GM21528 (cell line): ENCODE measurements around the gene MIPOL1.
"Not testable (repeated sequence)": the region's sequence is repeated elsewhere in the genome, so short reads cannot be mapped to it uniquely, and the experiment has no call there.

Source experiments
- ATAC-seq: cut with Tn5 transposase; IDR thresholded peaks from one replicate; pipeline ENCODE4 v1.9.1; 2021; ENCODE audit warnings: mild to moderate bottlenecking, moderate library complexity; ENCODE audit not compliant: unreplicated experiment, low FRiP score

Gene MIPOL1

DNA sequence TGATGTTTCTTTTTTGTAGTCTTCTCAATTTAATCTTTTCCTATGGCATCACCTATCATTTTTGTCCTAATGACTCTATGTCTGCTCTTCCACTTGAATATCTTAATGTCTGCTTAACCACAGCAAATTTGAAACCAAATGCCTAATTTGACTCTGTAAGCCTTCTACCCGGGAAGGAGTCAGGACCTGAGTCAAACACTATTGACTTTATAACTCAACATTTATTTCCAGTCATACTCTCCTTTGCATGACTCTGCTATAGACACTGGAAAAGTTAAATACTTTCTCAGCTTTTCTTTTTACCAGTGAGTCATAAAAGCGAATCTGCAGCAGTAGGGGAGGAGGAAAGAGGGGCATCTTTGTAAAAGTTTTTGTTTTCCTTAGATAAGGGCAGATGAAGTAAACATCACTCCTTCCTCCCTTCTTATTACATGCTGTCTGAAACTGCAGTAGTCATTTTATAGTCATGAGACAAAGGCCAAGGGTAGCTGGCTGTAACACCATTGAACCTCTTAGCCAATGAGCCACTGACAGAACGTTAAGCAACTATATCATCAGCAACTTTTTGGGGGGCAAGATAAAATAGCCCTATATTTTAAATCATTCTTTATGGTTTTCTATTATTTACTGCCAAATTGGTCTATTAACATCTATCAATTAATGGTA is 179.3 kb downstream of the MIPOL1 start:
- ATAC-seq = no peak

DNA sequence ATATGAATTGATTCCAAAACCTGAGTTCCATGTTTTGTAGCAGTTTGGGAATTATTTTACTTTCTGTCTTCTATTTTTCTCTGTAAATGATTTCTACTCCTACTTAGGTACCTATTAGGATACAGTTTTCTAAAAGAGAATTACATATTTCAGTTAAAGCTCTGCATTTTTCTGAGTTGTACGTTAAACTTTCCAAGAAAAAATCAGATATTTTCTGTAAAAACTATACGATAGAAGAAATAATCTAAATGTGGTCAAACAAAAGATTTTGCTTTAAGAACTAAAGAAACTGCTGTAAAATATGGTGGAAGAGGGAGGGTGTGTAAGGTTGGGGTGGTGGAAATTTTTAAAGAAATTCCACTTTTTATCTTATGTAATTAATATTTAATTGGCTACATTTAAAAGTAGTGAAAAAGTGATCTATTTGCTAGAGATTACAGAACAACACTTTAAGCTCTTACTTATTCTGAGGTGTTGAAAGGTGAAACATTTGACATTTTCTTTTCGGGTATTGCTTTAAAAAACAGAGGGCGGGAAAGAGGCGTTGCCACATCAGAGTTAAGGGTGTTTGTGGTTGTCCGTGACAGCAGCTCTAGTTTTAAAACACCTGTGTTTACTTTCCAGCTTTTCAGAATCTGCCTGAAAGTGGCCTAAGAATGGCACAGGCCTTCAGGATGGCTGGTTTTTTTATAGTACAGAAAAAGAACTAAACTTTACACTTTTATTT is 187.3 kb downstream of the MIPOL1 start:
- ATAC-seq = no peak

DNA sequence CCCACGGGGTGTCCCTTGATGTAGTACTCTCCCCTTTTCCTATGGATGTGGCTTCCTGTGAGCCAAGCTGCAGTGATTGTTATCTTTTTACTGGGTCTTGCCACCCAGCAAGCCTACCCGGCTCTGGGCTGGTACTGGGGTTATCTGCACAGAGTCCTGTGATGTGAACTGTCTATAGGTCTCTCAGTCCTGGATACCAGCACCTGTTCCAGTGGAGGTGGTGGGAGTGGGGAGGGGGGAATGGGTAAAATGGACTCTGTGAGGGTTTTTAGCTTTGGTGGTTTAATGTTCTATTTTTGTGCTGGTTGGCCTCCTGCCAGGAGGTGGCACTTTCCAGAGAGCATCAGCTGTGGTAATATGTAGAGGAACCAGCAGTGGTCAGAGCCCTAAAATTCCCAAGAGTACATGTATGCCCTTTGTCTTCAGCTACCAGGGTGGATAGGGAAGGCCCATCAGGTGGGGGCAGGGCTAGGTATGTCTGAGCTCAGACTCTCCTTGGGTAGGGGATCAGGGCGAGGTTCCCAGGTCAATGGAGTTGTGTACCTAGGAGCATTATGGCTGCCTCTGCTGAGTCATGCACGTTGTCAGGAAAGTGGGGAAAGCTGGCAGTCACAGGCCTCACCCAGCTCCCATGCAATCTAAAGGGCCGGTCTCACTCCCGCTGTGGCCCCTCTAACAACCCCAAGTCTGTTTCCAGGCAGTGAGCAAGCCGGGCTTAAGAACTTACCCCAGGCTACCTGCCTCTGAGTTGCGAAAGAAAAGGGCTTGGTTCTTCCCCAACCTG is 199.6 kb downstream of the MIPOL1 start:
- ATAC-seq = not testable (repeated sequence)

DNA sequence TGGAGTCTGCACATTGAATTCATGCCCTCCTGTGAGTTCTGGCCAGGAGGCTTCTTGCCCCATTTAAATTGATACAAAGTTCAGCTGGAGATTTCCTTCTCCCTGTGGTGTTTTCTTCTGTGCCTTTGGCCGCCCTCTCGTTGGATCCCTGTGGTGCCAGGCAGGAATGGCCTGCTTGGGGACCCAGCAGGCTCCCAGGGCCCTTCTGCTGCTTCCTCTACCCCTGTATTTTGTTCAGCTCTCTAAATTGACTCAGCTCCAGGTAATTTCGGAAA is 200.1 kb downstream of the MIPOL1 start:
- ATAC-seq = no peak

DNA sequence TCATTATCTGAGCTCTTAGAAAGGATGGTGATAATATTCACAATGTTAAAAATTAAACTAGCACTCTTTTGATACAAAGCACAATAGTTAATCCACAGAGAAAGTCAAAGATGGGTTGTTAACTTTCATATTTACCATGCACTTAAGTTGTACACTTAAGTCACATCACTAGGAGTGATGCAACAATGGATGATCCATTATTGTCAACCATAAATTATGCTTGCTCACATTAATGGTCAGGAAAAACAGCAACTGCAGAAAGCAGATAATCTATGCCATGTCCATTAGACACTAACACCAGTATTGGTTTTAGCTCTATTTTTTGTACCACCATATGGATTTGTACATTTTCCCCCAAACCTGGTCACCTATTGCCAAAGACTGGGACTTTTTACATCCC is 201.8 kb downstream of the MIPOL1 start:
- no peak for ATAC-seq

DNA sequence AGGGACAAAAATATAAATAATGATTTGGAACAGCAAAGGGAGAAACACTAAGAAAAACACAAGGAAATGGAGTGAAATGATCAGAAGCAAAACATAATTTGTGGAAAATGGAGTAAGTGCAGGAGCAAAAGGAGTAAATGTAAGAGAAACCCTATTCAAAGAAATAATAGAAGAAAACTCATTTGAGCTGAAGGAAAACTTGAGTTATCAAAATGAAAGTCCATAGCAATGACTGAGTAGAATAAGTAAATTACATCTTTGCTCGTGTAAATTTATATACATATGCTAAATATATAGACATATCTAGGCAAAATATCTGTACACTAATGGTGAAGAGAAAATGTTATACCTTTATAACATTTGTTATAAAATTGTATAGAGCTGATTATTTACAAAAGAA is 203.4 kb downstream of the MIPOL1 start:
- no peak for ATAC-seq

DNA sequence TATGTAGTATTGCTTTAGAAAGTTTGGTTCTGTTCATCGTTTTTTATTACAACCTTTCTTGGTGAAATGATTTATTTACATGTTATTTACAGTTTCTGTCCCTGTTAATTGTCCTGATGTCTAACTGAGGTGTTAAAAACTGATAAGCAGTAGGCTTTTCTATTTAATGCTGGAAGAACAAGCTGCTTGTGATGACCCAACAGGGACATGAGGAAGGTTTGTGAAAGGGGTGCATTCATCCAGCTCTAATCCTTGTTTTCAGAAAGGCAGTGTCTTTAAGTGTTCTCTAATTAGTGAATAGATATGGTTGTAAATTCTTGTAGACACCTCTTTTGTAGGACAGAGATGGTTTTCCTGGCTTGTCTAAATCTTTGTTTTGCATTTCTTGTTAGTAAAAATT is 205.9 kb downstream of the MIPOL1 start:
- no peak for ATAC-seq

DNA sequence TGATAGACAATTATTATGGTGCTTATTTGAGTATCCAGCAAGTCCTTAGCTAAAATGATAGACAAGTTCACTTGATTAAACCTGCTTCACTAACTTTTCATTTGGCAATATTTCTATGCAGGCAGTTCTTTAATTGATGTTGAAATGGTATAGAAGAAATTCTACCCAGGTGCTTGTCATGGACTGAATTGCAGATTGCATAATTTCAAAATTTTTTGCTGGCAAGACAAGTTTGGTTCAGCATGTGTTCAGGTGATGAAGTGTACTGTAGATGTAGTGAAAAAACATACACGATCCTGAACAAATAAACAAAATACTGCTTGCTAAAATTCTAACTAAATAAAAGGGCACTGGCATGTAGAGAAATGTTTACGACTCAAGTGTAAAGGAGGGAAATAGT is 208.4 kb downstream of the MIPOL1 start:
- no peak for ATAC-seq

DNA sequence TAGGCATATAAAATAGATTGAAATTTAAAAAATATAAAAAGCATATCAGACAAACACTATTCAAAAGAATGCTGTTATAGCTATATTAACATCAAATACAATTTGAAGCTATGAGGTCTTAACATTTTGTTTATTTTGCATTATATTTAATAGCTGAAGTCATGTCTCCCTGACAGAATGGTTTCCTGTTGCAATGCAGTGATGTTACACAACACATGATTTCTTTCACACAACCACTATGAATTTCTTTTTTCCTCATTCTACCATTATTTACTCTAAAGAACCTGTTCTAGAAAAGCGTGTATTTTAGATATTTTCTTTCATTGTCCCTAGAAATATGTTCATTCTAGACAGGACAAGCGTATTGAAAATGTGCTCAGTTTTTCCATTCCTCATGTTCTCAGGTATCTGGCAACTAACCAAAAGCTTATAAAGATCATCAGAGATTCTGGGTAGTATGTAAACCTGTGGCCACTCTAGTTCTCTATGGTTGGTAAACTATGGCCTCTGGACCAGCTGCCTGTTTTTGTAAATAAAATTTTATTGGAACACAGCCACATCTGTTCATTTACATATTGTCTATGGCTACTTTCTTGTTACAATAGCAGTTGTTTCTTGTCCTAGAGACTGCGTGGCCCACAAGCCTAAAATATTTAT is 213.5 kb downstream of the MIPOL1 start:
- ATAC-seq = no peak

DNA sequence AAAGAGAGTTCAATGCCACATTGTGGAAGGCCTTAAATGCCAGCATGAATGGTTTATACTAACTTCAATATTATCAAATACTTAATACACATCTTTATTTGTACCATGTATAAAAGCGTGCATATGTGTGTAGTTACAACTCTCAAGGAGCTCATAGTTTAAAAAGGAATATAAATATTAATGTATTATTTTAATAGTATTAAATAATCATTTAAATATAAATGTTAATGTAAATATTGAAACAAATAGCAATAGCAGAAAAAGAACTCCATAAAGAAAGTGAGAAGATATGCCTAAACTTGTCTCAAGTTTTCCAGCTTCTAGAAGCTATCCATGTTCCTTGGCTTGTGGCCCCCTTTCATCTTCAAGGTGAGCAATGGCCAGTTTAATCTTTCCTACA is 215.3 kb downstream of the MIPOL1 start:
- ATAC-seq = no peak

DNA sequence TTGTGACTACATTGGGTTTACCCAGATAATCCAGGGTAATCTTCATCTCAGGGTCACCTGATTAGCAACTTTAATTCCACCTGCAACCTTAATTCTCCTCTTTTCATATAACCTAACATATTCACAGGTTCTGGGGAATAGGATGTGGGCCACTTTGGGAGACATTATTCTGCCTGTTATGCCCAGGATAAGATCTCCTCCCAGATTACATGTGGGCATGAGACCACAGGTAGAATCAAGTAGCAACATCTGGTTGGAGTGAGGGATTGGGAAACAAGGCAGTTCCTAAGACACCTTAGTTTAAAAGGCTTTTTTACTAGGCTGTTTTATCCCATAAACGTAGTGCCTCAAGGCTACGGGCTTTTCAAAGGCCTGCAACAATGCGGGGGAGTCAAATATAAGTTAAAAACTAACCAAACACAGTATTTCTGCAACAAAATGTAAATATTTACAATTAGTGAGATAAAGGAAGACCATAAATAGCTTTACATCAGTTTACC is 215.8 kb downstream of the MIPOL1 start:
- no peak for ATAC-seq

DNA sequence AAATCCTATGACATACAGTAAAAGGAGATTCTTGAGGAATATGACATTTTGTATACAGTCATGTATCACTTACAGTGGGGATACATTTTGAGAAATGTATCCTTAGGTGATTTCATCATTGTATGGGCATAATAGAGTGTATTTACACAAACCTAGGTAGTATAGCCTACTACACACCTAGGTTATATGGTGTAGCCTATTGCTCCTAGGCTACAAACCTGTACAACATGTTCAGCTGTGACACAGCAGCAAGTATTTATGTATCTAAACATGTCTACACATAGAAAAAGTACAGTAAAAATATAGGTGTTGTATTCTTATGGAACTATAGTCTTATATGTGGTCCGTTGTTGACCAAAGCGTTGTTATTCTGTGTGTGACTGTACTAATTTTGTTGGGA is 218.5 kb downstream of the MIPOL1 start:
- no peak for ATAC-seq

DNA sequence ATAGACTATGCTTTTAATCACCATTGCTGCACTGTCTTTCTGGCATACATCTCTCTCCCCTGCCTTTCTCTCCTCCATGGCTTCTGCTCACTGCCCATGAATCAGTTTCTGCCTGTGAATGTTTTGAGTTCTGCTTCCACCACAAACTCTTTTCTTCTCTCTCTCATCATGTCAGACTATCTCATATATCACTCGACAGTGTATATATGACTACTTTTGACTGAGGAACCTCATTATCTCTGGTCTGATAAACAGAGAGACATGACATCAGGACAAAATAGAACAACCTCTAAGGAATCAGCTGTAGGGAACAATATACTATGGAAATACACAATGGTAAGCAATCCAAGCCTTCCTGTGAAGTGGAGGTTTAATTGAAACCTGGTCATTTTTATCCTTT is 219.4 kb downstream of the MIPOL1 start:
- ATAC-seq = no peak

DNA sequence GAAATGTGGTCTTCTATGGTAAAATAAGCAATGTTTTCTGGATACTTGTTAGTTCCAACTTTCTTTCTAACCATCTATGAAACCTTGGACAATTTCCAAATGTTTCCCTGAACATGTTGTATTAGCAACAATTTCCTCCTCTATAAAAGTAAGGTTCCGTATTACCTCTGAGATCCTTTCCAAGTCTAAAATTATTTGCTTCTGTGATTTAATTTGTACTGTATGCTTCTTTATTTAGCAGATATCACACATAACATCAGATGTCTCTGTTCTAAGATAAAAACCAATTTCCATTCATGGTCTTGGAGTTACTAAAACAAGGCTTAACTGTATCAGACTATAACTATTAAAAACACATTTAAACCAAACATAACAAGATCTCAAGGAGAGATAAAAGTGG is 220.1 kb downstream of the MIPOL1 start:
- ATAC-seq = no peak

DNA sequence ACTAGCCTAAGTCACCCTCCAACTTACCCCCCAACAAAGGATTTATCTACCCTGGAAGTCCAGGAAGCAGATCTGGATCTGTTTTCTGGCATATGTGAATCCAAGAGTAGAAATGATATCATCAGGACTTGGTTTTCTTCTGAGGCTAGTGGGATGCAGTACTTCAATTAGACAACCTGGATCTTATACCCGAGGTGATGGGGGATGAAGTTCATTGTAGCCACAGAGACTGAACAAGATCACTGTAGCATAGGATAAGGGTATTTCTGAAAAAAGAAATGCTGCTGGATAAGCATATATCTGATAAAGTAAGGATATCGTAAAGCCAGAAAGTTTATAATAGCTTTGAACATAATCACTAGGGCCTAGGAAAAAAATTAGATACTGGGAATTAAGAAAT is 222.9 kb downstream of the MIPOL1 start:
- no peak for ATAC-seq

DNA sequence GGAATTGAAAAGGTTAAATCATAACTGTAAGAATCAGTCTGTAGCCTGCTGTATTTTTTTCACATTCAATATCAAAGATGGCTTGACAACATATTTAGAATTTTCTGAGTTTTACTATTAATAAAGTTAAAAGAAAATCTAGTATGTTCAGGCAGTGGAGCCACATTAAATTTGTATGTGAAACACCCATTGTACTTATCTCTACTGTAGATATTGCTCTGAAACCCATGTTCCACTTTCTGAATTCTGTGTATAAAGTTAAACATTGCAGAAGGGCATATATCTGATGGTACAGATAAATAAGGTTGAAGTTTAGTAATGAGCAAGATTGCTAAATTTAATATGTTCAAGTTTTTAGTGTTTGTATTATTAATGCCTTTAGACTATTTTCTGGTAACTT is 224.6 kb downstream of the MIPOL1 start:
- no peak for ATAC-seq

DNA sequence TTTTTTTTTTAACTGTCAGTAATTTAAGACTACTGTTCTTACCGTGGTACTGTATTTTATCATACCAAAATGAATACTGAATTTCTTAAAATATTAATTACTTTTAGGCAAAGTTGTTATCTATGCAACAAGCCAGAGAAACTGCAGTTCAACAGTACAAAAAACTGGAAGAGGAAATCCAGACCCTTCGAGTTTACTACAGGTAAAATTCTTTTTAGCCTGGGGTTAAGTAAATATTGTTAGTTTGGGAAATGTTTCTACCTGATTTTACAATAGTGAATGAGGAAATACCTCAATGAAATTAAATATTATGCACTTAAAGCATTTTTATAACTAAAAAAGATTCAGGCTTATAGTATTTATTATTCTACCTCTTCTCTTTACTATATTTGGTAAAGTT is 225.0 kb downstream of the MIPOL1 start:
- ATAC-seq = no peak

DNA sequence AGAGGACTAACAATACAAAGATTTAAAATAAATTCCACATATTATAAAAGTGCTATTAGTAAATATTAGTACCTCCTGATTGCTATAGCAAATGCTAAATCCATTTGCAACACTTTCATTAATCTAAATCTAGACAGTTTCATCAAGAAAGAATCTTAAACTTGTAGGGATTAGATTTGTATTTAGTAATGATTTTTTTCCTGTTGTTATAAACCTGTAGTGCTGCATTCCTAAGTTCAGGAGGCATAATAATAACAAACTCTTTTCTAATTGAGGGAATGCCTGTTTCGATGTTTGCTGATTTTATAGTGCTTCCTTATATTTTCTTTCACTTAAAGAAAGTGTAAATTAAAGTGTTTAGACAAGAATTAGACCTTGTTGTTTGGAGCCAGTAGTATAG is 231.2 kb downstream of the MIPOL1 start:
- no peak for ATAC-seq

DNA sequence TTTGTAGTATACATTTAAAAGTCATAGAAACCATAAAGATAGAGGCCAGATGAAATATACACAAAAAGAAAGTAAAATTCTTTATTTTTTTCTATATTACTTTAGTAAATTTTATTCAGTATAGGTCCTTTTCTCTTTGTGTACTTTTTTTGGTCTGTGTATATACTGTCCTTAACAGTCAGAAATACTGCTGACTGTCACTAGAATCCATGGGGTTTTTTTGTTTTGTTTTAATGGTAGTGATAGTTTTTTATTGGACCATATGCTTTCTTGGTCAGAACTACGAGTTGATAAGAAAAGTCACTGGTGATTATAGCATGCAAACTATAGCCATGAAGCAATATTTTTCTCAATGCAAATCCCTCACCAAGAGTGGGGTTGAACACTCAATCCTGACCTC is 231.9 kb downstream of the MIPOL1 start:
- ATAC-seq = no peak

DNA sequence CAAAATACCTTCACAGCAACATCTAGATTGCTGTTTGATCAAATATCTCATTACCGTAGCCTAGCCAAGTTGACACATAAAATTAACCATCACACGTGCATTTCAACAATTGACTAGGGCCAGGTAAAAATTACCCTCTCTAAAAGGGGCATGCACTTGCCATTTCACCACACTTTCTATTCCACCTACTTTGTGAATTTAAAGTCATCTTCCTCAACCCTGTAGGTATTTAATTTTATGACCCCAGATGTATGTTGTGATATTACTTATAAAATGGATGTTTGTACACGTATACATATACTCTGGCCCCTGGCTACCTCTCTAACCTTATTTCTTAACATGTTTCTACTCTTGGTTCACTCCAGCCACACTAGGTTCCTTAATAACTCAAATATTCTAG is 237.1 kb downstream of the MIPOL1 start:
- ATAC-seq = no peak

DNA sequence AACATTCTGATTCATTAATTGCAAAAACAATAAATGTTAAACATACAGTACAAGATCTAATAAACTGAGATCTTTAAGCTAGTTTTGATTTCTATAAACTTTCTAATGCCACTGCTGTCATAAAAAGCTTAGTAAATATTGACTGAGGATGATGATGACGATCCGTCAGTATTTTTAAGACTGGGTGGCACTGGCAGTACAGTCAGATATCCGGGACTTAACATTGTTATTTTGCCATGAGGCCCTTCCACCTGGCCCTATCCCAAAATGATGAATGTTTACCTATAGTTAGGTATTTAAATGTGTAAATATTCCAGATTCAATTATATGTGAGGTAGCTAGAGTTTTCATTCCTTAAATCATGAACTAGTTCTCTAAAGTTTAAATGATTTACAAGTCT is 238.8 kb downstream of the MIPOL1 start:
- ATAC-seq = no peak
